AG04449 (cell line): ENCODE data around the gene MTMR6.

Experiments
- CTCF ChIA-PET: fragments of 350-600 bp; formaldehyde crosslinking; extraction: SDS; loops from one replicate; lab custom pipeline; 2021; ENCODE audit warnings: antibody characterized with exemption; lab: Yijun Ruan, JAX
- POLR2A ChIA-PET: fragments of 400-600, 350-600 bp; formaldehyde crosslinking; extraction: SDS; loops from one replicate; lab custom pipeline; 2020; ENCODE audit warnings: antibody characterized with exemption, inconsistent platforms; lab: Yijun Ruan, JAX
- DNase-seq: peaks from one replicate; pipeline ENCODE4 v3.0.0-alpha.2; 2010; ENCODE audit warnings: low read depth, low spot score
- H3K4me3 ChIP-seq: 2 replicates; pipeline ENCODE4 v1.5.1; 2011; ENCODE audit warnings: low read depth, mild to moderate bottlenecking, control low read depth, low read length
- CTCF ChIP-seq: IDR thresholded peaks from one replicate; pipeline ENCODE4 v1.5.1; 2011; ENCODE audit warnings: mild to moderate bottlenecking, moderate library complexity, low read length, control low read depth, inconsistent platforms; ENCODE audit not compliant: insufficient read depth; ENCODE audit errors: missing control alignments

Gene MTMR6

DNA sequence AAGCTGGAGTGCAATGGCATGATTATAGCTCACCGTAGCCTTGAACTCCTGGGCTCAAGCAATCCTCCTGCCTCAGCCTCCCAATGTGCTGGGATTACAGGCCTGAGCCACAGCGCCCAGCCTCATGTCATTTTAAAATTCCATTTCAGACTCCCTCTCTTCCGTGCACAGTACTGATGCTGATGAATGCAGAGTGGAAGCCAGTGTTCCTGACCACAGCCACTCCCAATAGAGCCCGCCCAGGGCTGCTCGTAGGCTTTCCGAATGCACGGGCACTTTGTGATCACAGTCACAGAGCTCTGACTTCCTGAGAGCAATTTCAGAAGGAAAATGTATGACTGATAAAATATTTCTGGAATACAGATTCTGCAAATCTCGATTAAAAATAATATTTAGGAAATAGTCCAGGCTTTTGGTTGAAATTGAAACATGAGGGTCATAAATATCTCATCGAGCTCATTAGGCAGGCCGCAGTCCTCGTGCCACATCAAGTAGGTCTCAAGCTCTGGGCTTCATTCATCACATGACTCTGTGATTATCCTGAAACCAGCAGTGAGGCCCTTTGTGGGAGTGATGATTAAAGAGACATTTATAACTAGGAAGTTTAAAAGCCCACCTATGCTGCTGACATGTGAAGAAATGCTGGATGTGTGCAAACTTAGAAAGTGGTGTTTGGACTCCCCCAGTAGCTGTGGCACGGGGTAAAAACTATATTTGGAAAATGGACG is 76.3 kb downstream of the MTMR6 start:
- POLR2A ChIA-PET = no interaction called here
- DNase-seq = no peak
- H3K4me3 ChIP-seq = no peak overlapping the region
- CTCF ChIA-PET = no interaction called here
- no peak for TF ChIP-seq CTCF

- CTCF ChIA-PET = no interaction called here
- no peak for TF ChIP-seq CTCF
- DNase-seq = no peak
- POLR2A ChIA-PET = no interaction called here
- no peak overlapping the region for H3K4me3 ChIP-seq
Measured at GRCh38 chr13:25207291-25207810, 79.9 kb downstream of the MTMR6 start.

GRCh38 chr13:25204863-25205262 is 82.4 kb downstream of the MTMR6 start:
- H3K4me3 ChIP-seq = no peak overlapping the region
- no peak for TF ChIP-seq CTCF
- ChIA-PET CTCF (no interaction called here), POLR2A (no interaction called here)
- DNase-seq = no peak

- ChIA-PET CTCF (no interaction called here), POLR2A (interaction anchor here (0.6 kb wide), 1 partner anchor 12 kb away, joined by 3 read pairs; no protein-coding TSS in a partner anchor)
- no peak overlapping the region for H3K4me3 ChIP-seq
- TF ChIP-seq CTCF = no peak
- no peak for DNase-seq
Measured at GRCh38 chr13:25203127-25203740, 84.1 kb downstream of the MTMR6 start.

- DNase-seq = no peak
- no peak overlapping the region for H3K4me3 ChIP-seq
- TF ChIP-seq CTCF = no peak
- ChIA-PET POLR2A (no interaction called here), CTCF (no interaction called here)
Measured at GRCh38 chr13:25200783-25201182, 86.5 kb downstream of the MTMR6 start.

DNA sequence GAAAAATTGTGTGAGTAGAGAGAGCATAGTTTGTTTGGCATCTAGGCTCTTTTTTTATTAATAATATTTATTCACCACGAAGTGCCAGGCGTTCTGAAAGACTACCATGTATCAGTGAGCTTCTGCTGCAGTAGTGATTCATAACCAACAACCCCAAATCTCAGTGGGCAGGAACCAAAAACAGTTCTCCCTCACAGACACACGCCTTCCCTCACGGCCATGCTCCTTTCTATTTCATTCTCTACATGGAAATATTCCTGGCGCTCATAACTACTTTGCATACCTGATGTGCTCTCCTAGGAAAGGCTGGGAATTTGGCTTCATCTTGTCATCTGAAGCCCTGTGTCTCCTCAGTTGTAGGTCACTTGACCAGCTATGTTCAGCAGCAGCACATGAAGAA is 88.6 kb downstream of the MTMR6 start:
- no peak for DNase-seq
- no peak for TF ChIP-seq CTCF
- POLR2A ChIA-PET = no interaction called here
- no peak overlapping the region for H3K4me3 ChIP-seq
- CTCF ChIA-PET = no interaction called here
